SK-N-SH treated with all-trans-retinoic acid at 6 μM for 48 hours (cell line): ENCODE measurements around the gene DOC2A.

Experiments
- ATAC-seq: fragments of 200-7000 bp; cut with Tn5 transposase; 3 replicates; pipeline ENCODE4 v1.9.1; 2020; ENCODE audit warnings: mild to moderate bottlenecking, moderate library complexity
- ARNTL ChIP-seq: fragments of 450-650 bp; formaldehyde crosslinking; IDR thresholded peaks from 2 replicates; pipeline ENCODE4 v1.5.0; 2020; ENCODE audit warnings: low read depth, mild to moderate bottlenecking, moderate library complexity, borderline replicate concordance
- BACH2 ChIP-seq: fragments of 250-450 bp; sonication (Bioruptor Pico); IDR thresholded peaks from 2 replicates; pipeline ENCODE4 v1.9.0; 2021; ENCODE audit warnings: mild to moderate bottlenecking, borderline replicate concordance
- CREB5 ChIP-seq: fragments of 250-450 bp; sonication (Bioruptor Pico); IDR thresholded peaks from 2 replicates; pipeline ENCODE4 v1.5.1; 2020; ENCODE audit warnings: low read depth, mild to moderate bottlenecking, moderate library complexity
- CSDC2 ChIP-seq: fragments of 250-450 bp; sonication (Bioruptor Pico); IDR thresholded peaks from 2 replicates; pipeline ENCODE4 v1.5.0; 2020; ENCODE audit warnings: mild to moderate bottlenecking, moderate library complexity
- CSRNP3 ChIP-seq: fragments of 250-450 bp; sonication (Bioruptor Pico); IDR thresholded peaks from 2 replicates; pipeline ENCODE4 v1.5.1; 2021; ENCODE audit warnings: mild to moderate bottlenecking, moderate library complexity
- ESRRG ChIP-seq: fragments of 250-450 bp; sonication (Bioruptor Pico); IDR thresholded peaks from 2 replicates; pipeline ENCODE4 v1.6.1; 2021; ENCODE audit warnings: mild to moderate bottlenecking
- ISL1 ChIP-seq: fragments of 250-450 bp; sonication (Bioruptor Pico); IDR thresholded peaks from 2 replicates; pipeline ENCODE4 v2.1.2; 2022; ENCODE audit warnings: mild to moderate bottlenecking, moderate library complexity
- POU6F1 ChIP-seq: fragments of 250-450 bp; sonication (Bioruptor Pico); IDR thresholded peaks from 2 replicates; pipeline ENCODE4 v1.8.0; 2021; ENCODE audit warnings: low read depth, mild to moderate bottlenecking, moderate library complexity, borderline replicate concordance
- PPARA ChIP-seq: fragments of 250-450 bp; sonication (Bioruptor Pico); IDR thresholded peaks from 2 replicates; pipeline ENCODE4 v1.5.0; 2020; ENCODE audit warnings: mild to moderate bottlenecking, borderline replicate concordance
- RARB ChIP-seq: fragments of 250-450 bp; sonication (Bioruptor Pico); IDR thresholded peaks from 2 replicates; pipeline ENCODE4 v1.8.0; 2021; ENCODE audit warnings: mild to moderate bottlenecking, moderate library complexity
- TOX ChIP-seq: fragments of 250-450 bp; sonication (Bioruptor Pico); IDR thresholded peaks from 2 replicates; pipeline ENCODE4 v1.8.0; 2021; ENCODE audit warnings: mild to moderate bottlenecking, moderate library complexity, borderline replicate concordance
- TSHZ2 ChIP-seq: fragments of 250-450 bp; sonication (Bioruptor Pico); IDR thresholded peaks from 2 replicates; pipeline ENCODE4 v1.5.0; 2020; ENCODE audit warnings: mild to moderate bottlenecking, moderate library complexity
- ZC3H10 ChIP-seq: fragments of 250-450 bp; sonication (Bioruptor Pico); IDR thresholded peaks from 2 replicates; pipeline ENCODE4 v1.5.1; 2021; ENCODE audit warnings: mild to moderate bottlenecking, moderate library complexity
- ZFP3 ChIP-seq: fragments of 250-450 bp; sonication (Bioruptor Pico); IDR thresholded peaks from 2 replicates; pipeline ENCODE4 v1.5.0; 2020; ENCODE audit warnings: mild to moderate bottlenecking, moderate library complexity
- ZFP30 ChIP-seq: fragments of 450-650 bp; formaldehyde crosslinking; IDR thresholded peaks from 2 replicates; pipeline ENCODE4 v1.5.0; 2022; ENCODE audit warnings: mild to moderate bottlenecking, moderate library complexity
- ZNF565 ChIP-seq: fragments of 450-650 bp; formaldehyde crosslinking; conservative IDR thresholded peaks from 2 replicates; pipeline ENCODE4 v1.5.0; 2020; ENCODE audit warnings: low read depth, mild to moderate bottlenecking, moderate library complexity
- ZNF70 ChIP-seq: fragments of 450-650 bp; formaldehyde crosslinking; IDR thresholded peaks from 2 replicates; pipeline ENCODE4 v1.5.0; 2020; ENCODE audit warnings: mild to moderate bottlenecking, moderate library complexity
- ZNF8 ChIP-seq: fragments of 450-650 bp; formaldehyde crosslinking; IDR thresholded peaks from 2 replicates; pipeline ENCODE4 v1.5.0; 2020; ENCODE audit warnings: mild to moderate bottlenecking, moderate library complexity

Gene DOC2A

DNA sequence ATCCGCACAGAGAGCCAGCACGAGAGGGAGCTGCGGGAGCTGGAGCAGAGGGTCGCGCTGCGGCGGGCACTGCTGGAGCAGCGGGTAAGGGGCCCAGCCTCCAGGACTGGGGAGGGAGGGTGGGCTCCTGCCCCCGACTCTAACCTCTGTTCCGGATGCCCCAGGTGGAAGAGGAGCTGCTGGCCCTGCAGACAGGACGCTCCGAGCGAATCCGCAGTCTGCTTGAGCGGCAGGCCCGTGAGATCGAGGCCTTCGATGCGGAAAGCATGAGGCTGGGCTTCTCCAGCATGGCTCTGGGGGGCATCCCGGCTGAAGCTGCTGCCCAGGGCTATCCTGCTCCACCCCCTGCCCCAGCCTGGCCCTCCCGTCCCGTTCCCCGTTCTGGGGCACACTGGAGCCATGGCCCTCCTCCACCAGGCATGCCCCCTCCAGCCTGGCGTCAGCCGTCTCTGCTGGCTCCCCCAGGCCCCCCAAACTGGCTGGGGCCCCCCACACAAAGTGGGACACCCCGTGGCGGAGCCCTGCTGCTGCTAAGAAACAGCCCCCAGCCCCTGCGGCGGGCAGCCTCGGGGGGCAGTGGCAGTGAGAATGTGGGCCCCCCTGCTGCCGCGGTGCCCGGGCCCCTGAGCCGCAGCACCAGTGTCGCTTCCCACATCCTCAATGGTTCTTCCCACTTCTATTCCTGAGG lies 19.8 kb downstream of the DOC2A start (continued):
- no peak for TF ChIP-seq TSHZ2

GRCh38 chr16:29990034-29990433 lies 20.8 kb downstream of the DOC2A start:
- TF ChIP-seq ESRRG (CRISPR knock-in tag) (no peak), ZNF565 (CRISPR knock-in tag) (no peak)
- no peak for ATAC-seq

GRCh38 chr16:29989111-29989858 lies 21.5 kb downstream of the DOC2A start:
- TF ChIP-seq BACH2 (CRISPR knock-in tag) (no peak), RARB (CRISPR knock-in tag) (no peak), TOX (no peak), TSHZ2 (no peak), CSRNP3 (CRISPR knock-in tag) (no peak), ZNF70 (CRISPR knock-in tag) (no peak), PPARA (no peak), ARNTL (CRISPR knock-in tag) (no peak), ZFP30 (no peak), ZFP3 (no peak), CSDC2 (CRISPR knock-in tag) (no peak)
- ATAC-seq = no peak

GRCh38 chr16:29988346-29989075 lies 22.3 kb downstream of the DOC2A start:
- TF ChIP-seq ESRRG (CRISPR knock-in tag) (no peak), RARB (CRISPR knock-in tag) (no peak), CSRNP3 (CRISPR knock-in tag) (no peak), ZNF8 (no peak)
- TF ChIP-seq, all 23 proteins: peak for 0
- no peak for ATAC-seq

DNA sequence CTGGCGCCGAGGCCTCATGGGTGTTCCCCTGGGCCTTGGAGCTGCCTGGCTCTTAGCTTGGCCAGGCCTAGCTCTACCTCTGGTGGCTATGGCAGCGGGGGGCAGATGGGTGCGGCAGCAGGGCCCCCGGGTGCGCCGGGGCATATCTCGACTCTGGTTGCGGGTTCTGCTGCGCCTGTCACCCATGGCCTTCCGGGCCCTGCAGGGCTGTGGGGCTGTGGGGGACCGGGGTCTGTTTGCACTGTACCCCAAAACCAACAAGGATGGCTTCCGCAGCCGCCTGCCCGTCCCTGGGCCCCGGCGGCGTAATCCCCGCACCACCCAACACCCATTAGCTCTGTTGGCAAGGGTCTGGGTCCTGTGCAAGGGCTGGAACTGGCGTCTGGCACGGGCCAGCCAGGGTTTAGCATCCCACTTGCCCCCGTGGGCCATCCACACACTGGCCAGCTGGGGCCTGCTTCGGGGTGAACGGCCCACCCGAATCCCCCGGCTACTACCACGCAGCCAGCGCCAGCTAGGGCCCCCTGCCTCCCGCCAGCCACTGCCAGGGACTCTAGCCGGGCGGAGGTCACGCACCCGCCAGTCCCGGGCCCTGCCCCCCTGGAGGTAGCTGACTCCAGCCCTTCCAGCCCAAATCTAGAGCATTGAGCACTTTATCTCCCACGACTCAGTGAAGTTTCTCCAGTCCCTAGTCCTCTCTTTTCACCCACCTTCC lies 23.3 kb downstream of the DOC2A start:
- no peak for ATAC-seq
- no peak for TF ChIP-seq POU6F1 (CRISPR knock-in tag)
- no peak for TF ChIP-seq ZC3H10 (CRISPR knock-in tag)
- TF ChIP-seq PPARA = no peak
- TF ChIP-seq ESRRG (CRISPR knock-in tag) = no peak
- TF ChIP-seq CSDC2 (CRISPR knock-in tag) = no peak
- no peak for TF ChIP-seq CREB5
- no peak for TF ChIP-seq ISL1 (CRISPR knock-in tag)
- TF ChIP-seq CSRNP3 (CRISPR knock-in tag) = no peak
